Right ventricle myocardium superior (tissue), 1 donor: ENCODE results near the gene KLHDC4. TPM values are rescaled to one million over a fixed set of nuclear protein-coding genes. Genes with fewer than 3 reads are reported as not detected.
"Not testable (repeated sequence)": the region's sequence is repeated elsewhere in the genome, so short reads cannot be mapped to it uniquely, and the experiment has no call there.

Experiments used
- ATAC-seq: fragments of 200-7000 bp; cut with Tn5 transposase; one replicate; pipeline ENCODE4 v1.9.1; 2020; ENCODE audit warnings: mild to moderate bottlenecking; ENCODE audit not compliant: poor library complexity
- DNase-seq: peaks from one replicate; pipeline ENCODE4 v3.0.0-alpha.2; 2020
- intact Hi-C: fragments of 100-400 bp; cut with DNase I; formaldehyde crosslinking; loops from one replicate; pipeline ENCODE4 v1.11.2; 2022
- total RNA-seq: library from RNA; stranded (reverse); fragmentation: NEBNext Ultra II Directional; extraction: Animal tissue kit (Norgen Biotek cat#: 25700); gene quantifications from one replicate; pipeline ENCODE4 v1.2.1, GENCODE V29; 2021
- donor health status: DM: no; HTN: yes; CAD: no; lungs with severe emphysema.

KLHDC4 gene
- total RNA-seq, 1 donor from 2014 or later: 8.7 TPM

GRCh38 chr16:87727346-87727745 is 38.4 kb downstream of the KLHDC4 start:
- DNase-seq (no peak), ATAC-seq (no peak)
- intact Hi-C loops: no loop called here

GRCh38 chr16:87726577-87726976 is 39.2 kb downstream of the KLHDC4 start:
- intact Hi-C loops, ATAC-seq, DNase-seq: not testable (repeated sequence)

- intact Hi-C loops: no loop called here
- DNase-seq (no peak), ATAC-seq (no peak)
Measured at GRCh38 chr16:87725596-87726235, 40.1 kb downstream of the KLHDC4 start.

- ATAC-seq: no peak
- intact Hi-C loops: no loop called here
- no peak for DNase-seq
Measured at GRCh38 chr16:87724490-87725291, 41.1 kb downstream of the KLHDC4 start.

GRCh38 chr16:87723226-87723623 is 42.6 kb downstream of the KLHDC4 start:
- intact Hi-C loops: no loop called here
- peak; percentile 92 for ATAC-seq
- peak; percentile 78 for DNase-seq

GRCh38 chr16:87722590-87723225 is 43.1 kb downstream of the KLHDC4 start:
- DNase-seq (no peak), ATAC-seq (no peak)
- intact Hi-C loops: no loop called here

GRCh38 chr16:87721622-87722585 is 43.9 kb downstream of the KLHDC4 start:
- intact Hi-C loops: no loop called here
- no peak for DNase-seq
- no peak for ATAC-seq

GRCh38 chr16:87720446-87720845 is 45.3 kb downstream of the KLHDC4 start:
- DNase-seq (no peak), ATAC-seq (no peak)
- intact Hi-C loops: no loop called here

GRCh38 chr16:87718831-87719230 is 47.0 kb downstream of the KLHDC4 start:
- intact Hi-C loops, DNase-seq, ATAC-seq: not testable (repeated sequence)

- intact Hi-C loops: no loop called here
Measured at GRCh38 chr16:87715658-87716057, 50.1 kb downstream of the KLHDC4 start.

GRCh38 chr16:87715231-87715630 is 50.6 kb downstream of the KLHDC4 start:
- intact Hi-C loops: no loop called here
- DNase-seq: no peak

More at GRCh38 chr16:87715658-87716057, 50.1 kb downstream of the KLHDC4 start:
- DNase-seq: no peak
- ATAC-seq: no peak

GRCh38 chr16:87713451-87714229 is 52.1 kb downstream of the KLHDC4 start:
- ATAC-seq (no peak), DNase-seq (no peak)

More at GRCh38 chr16:87715231-87715630, 50.6 kb downstream of the KLHDC4 start:
- ATAC-seq: no peak

GRCh38 chr16:87712184-87712762 is 53.5 kb downstream of the KLHDC4 start:
- DNase-seq (no peak), ATAC-seq (no peak)
- intact Hi-C loops: no loop called here

More at GRCh38 chr16:87713451-87714229, 52.1 kb downstream of the KLHDC4 start:
- intact Hi-C loops: no loop called here

- no peak for DNase-seq
- ATAC-seq: no peak
- intact Hi-C loops: no loop called here
Measured at GRCh38 chr16:87710887-87711286, 54.9 kb downstream of the KLHDC4 start.

- no peak for ATAC-seq
- intact Hi-C loops: no loop called here
- DNase-seq: no peak
Measured at GRCh38 chr16:87709677-87710076, 56.1 kb downstream of the KLHDC4 start.

- ATAC-seq: no peak
- intact Hi-C loops: no loop called here
- no peak for DNase-seq
Measured at GRCh38 chr16:87708881-87709638, 56.7 kb downstream of the KLHDC4 start.
